NB4 (cell line): ENCODE data around the gene CRELD2.

Experiments used
- DNase-seq: peaks from one replicate; pipeline ENCODE4 v3.0.0; 2010; ENCODE audit warnings: low read depth
- H3K4me3 ChIP-seq: one replicate; pipeline ENCODE4 v1.5.1; 2011; ENCODE audit warnings: mild to moderate bottlenecking, low read depth, low read length, moderate library complexity
- MYC ChIP-seq: IDR thresholded peaks from 2 replicates; pipeline ENCODE4 v1.6.1; 2011; ENCODE audit warnings: low read depth, low read length
- POLR2A ChIP-seq: IDR thresholded peaks from 2 replicates; pipeline ENCODE4 v1.6.1; 2011; ENCODE audit warnings: mild to moderate bottlenecking; ENCODE audit not compliant: insufficient read length; ENCODE audit errors: extremely low read depth
- TF ChIP-seq, protein P1 (sequence below): IDR thresholded peaks from 2 replicates; pipeline ENCODE4 v1.6.1; 2011; ENCODE audit warnings: low read depth, low read length
- TF ChIP-seq, protein P2 (sequence below): IDR thresholded peaks from one replicate; pipeline ENCODE4 v1.5.1; 2012; ENCODE audit warnings: low read depth, low read length

Gene CRELD2

DNA sequence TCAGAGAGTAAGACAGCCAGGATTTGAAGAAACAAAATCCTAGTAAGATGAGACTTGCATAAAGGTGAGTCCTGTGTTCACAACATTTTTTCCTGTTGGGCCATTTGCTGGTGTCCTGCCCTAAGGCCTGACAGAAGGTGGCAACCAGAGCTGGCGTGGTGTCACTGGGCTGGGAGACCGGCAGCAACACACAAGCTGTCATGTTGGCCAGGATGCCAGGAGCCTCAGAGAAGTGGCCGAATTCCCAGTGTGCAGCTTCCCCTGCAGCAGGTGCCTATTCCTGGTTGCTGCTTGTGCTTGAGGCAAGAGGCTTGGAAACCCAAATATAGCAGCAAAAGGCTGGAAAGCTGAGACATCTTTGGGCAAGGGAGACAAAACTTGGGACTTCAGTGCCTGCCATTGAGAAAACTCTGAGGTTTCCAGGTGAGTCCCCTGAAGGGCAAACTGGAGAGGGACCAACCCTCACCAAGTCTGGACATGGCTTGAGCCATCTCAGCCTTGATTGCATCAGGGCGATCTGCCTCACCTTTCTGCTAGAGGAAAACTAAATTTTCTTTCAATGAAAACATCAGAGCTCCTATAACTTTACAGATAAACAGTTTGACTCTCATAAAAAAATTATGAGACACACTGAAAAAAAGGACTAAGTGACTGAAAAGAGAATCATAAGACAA is 26.1 kb upstream of the CRELD2 start:
- TF ChIP-seq, protein P1, sequence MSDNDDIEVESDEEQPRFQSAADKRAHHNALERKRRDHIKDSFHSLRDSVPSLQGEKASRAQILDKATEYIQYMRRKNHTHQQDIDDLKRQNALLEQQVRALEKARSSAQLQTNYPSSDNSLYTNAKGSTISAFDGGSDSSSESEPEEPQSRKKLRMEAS = no peak
- TF ChIP-seq MYC (no peak), POLR2A (no peak)
- TF ChIP-seq, protein P2, sequence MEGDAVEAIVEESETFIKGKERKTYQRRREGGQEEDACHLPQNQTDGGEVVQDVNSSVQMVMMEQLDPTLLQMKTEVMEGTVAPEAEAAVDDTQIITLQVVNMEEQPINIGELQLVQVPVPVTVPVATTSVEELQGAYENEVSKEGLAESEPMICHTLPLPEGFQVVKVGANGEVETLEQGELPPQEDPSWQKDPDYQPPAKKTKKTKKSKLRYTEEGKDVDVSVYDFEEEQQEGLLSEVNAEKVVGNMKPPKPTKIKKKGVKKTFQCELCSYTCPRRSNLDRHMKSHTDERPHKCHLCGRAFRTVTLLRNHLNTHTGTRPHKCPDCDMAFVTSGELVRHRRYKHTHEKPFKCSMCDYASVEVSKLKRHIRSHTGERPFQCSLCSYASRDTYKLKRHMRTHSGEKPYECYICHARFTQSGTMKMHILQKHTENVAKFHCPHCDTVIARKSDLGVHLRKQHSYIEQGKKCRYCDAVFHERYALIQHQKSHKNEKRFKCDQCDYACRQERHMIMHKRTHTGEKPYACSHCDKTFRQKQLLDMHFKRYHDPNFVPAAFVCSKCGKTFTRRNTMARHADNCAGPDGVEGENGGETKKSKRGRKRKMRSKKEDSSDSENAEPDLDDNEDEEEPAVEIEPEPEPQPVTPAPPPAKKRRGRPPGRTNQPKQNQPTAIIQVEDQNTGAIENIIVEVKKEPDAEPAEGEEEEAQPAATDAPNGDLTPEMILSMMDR = no peak
- DNase-seq = no peak
- no peak overlapping the region for H3K4me3 ChIP-seq

DNA sequence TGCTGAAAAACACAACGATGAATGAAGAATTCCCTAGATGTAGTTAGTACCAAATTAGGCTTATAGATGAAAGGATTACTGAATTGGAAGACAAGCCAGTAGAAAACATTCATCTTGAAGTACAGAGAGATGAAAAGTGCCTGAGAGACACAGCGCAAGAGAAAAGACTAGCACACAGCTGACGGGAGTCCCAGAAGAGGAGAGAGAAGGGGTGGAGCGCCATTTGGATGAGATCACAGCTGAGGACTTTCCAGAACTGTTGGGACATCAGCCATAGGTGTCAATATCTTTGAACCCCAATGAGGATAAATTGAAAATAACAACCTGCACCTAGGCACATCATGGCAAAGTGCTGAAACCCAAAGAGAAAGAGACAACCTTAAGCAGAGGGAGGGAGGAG is 25.4 kb upstream of the CRELD2 start:
- DNase-seq = no peak
- H3K4me3 ChIP-seq = no peak overlapping the region
- TF ChIP-seq MYC (no peak), POLR2A (no peak)
- TF ChIP-seq, protein P2 = no peak
- TF ChIP-seq, protein P1 = no peak

DNA sequence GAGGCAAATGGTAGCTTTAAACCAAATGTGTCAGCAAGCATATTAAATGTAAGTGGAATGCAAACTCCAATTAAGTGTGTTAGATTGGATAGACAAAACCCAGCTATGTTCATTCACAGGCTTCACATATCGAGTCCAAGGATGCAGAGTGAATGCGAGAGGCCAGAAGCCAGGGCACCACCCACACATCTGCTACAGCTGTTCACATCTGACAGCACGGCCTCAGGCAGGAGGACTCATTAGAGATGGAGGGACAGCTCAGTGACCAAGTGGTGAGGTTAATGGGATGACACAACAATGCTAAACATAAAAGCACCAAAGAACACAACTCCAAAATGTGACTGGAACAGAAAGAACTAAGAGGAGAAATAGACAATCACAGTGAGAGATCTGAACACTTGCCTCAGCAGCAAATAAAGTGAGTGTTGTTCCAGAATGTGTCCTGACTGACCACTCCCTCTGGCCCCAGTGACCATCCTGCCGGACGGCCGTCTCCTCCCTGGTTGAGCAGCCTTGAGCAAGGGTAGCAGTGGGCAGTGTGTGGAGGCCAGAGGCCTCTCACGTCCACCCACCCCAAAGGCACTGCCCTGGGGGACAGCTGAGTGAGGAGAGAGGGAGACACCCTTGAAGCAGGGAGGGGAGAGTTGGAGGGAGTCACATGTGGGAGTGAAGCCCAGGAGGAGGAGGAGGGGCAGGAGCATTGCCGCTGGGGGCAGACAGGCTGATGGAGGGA is 23.9 kb upstream of the CRELD2 start:
- DNase-seq = no peak
- TF ChIP-seq, protein P1 = no peak
- no peak for TF ChIP-seq POLR2A
- TF ChIP-seq MYC = no peak

DNA sequence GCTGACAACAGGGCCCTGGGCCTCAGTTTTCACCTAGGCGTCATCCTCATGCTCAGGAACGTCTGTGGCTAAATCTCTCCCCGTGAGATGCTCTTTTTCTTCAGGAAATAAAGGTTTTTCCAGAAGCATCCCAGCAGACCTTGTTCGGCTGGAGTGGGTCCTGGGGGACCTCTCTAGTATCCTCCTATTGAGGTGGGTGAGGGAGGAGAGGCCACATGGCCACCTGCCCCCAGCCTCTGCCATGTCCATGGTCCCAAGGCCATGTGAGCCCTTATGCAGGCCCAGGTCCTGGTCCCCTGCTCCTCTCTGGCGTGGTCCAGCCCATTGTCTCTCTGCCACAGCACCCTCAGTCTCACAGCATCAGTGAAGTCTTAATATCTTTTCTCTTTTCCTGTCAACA is 22.2 kb upstream of the CRELD2 start:
- H3K4me3 ChIP-seq = no peak overlapping the region
- no peak for TF ChIP-seq MYC
- TF ChIP-seq, protein P1 = no peak
- TF ChIP-seq, protein P2 = no peak
- no peak for TF ChIP-seq POLR2A
- DNase-seq = no peak

More for the DNA sequence above, 23.9 kb upstream of the CRELD2 start:
- no peak overlapping the region for H3K4me3 ChIP-seq

DNA sequence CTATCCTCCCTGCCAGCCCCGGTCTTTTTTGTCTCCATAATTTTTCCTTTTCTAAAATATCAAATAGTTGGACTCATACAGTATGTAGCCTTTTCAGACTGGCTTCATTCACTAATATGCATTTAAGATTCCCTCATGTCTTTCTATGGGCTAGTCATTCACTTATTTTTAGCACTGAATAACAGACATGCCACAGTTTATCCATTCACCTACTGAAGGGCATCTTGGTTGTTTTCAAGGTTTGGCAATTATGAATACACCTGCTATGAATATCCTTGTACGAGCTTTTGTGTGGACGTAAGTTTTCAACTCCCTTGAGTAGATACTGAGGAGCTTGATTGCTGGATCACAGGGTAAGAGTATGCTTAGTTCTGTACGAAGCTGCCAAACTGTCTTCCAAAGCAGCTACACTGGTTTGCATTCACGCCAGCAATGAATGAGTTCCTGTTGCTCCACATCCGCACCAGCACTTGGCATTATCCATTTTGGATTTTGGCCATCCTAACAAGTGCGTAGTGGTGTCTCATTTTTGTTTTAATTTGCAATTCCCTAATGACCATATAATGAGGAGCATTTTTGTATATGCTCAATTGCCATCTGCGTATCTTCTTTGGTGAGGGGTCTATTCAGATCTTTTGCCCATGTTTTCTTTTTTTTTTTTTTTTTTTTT is 21.3 kb upstream of the CRELD2 start:
- no peak for DNase-seq
- TF ChIP-seq POLR2A (no peak), MYC (no peak)
- TF ChIP-seq, protein P2 = no peak
- TF ChIP-seq, protein P1 = no peak
- H3K4me3 ChIP-seq = no peak overlapping the region

DNA sequence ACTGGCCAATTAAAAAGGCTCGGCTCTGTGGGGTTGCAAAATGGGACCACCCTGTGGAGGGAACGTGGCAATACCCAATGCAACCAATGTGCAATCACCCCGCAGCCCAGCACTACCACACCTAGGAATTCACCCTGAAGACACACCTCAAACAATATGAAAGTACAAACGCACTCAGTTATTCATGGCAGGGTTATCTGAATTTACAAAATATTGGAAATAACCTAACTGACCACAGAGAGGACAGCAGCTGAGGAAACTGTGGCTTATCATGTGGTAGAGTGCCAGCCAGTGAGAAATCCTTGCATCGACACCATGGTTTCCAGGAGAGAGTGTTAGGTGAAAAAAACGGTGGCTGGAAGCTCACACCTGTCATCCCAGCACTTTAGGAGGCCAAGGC is 18.9 kb upstream of the CRELD2 start:
- DNase-seq = no peak
- no peak overlapping the region for H3K4me3 ChIP-seq
- TF ChIP-seq MYC = no peak
- TF ChIP-seq, protein P1 = no peak
- TF ChIP-seq, protein P2 = no peak
